CD4-positive, alpha-beta T cell (primary cell): ENCODE data around the gene CLDN11. TPM values are rescaled to one million over a fixed set of nuclear protein-coding genes. Genes with fewer than 3 reads are reported as not detected.

Experiments used
- ATAC-seq: fragments of 200-7000 bp; cut with Tn5 transposase; one replicate; pipeline ENCODE4 v1.10.0; 2022; ENCODE audit warnings: mild to moderate bottlenecking; ENCODE audit not compliant: poor library complexity
- CTCF ChIA-PET: fragments of 350-600 bp; sonication (Branson Sonifier 250); formaldehyde crosslinking; loops from one replicate; lab custom pipeline; 2021; ENCODE audit warnings: antibody characterized with exemption, inconsistent platforms; lab: Charles Lee
- POLR2A ChIA-PET: fragments of 350-600 bp; sonication (Branson Sonifier 250); formaldehyde crosslinking; loops from one replicate; lab custom pipeline; 2021; ENCODE audit warnings: antibody characterized with exemption, inconsistent platforms; lab: Charles Lee
- DNase-seq, 14 experiments: peaks; one replicate each; pipeline ENCODE4 v3.0.0-alpha.2; 2013 to 2020; ENCODE audit warnings: mixed read lengths in 2 of 14
- H3K27ac ChIP-seq, 2 donors: one replicate each; pipeline versions ENCODE4 v1.5.1 to v1.7.0; 2013; ENCODE audit warnings: low read length in 2 of 2, low read depth in 1 of 2, mild to moderate bottlenecking in 1 of 2
- H3K27me3 ChIP-seq, 2 experiments: 1 replicate in 1 of 2; 2 replicates in 1 of 2; pipeline versions ENCODE4 v1.6.1 to v1.7.0; 2013; ENCODE audit warnings: low read length in 2 of 2, control low read depth in 1 of 2, mild to moderate bottlenecking in 1 of 2, moderate library complexity in 1 of 2; ENCODE audit not compliant: insufficient read depth in 2 of 2, control insufficient read depth in 1 of 2
- H3K36me3 ChIP-seq: one replicate; pipeline ENCODE4 v1.6.1; 2013; ENCODE audit warnings: low read length, control low read depth; ENCODE audit not compliant: insufficient read depth
- H3K4me1 ChIP-seq: one replicate; pipeline ENCODE4 v1.6.1; 2013; ENCODE audit warnings: low read length, control low read depth; ENCODE audit not compliant: insufficient read depth
- H3K4me3 ChIP-seq: one replicate; pipeline ENCODE4 v1.5.1; 2013; ENCODE audit warnings: mild to moderate bottlenecking, low read length, moderate library complexity
- H3K9me3 ChIP-seq, 2 experiments: 1 replicate in 1 of 2; 2 replicates in 1 of 2; pipeline versions ENCODE4 v1.6.1 to v1.7.0; 2013; ENCODE audit warnings: low read length in 2 of 2, mild to moderate bottlenecking in 2 of 2, control low read depth in 1 of 2, moderate library complexity in 1 of 2; ENCODE audit not compliant: control insufficient read depth in 1 of 2, insufficient read depth in 1 of 2
- H3K27ac Mint-ChIP-seq: one replicate; pipeline ENCODE4 v1.8.0; 2020; ENCODE audit warnings: mixed read lengths
- H3K27me3 Mint-ChIP-seq: one replicate; pipeline ENCODE4 v1.8.0; 2021; ENCODE audit warnings: mixed read lengths
- H3K36me3 Mint-ChIP-seq: one replicate; pipeline ENCODE4 v1.8.0; 2021; ENCODE audit warnings: low read depth, mixed read lengths
- H3K4me1 Mint-ChIP-seq: one replicate; pipeline ENCODE4 v1.8.0; 2021; ENCODE audit warnings: low read depth, mixed read lengths
- H3K4me3 Mint-ChIP-seq: one replicate; pipeline ENCODE4 v1.8.0; 2020; ENCODE audit warnings: mild to moderate bottlenecking, mixed read lengths
- H3K9me3 Mint-ChIP-seq: one replicate; pipeline ENCODE4 v1.8.0; 2020; ENCODE audit warnings: mixed read lengths
- CTCF ChIP-seq: fragments of 200-600 bp; IDR thresholded peaks from one replicate; pipeline ENCODE4 v1.8.0; 2022; ENCODE audit warnings: antibody characterized with exemption, mild to moderate bottlenecking
- intact Hi-C, 2 experiments: fragments of 100-400 bp; cut with DNase I in 1 of 2; cut with micrococcal nuclease in 1 of 2; formaldehyde crosslinking; loops; one replicate each; pipeline versions ENCODE4 v1.15.1 to v1.9.0; 2023 to 2025; cut with DNase I, micrococcal nuclease
- total RNA-seq, 174 experiments: library from RNA in 2 of 174; stranded (reverse) in 2 of 174; gene quantifications; one replicate each; pipeline ENCODE4 v1.2.3 and lab custom pipeline; 2021 to 2026

CLDN11 gene
- total RNA-seq, 2 experiments from 2014 or later: not detected

- no peak for TF ChIP-seq CTCF
- intact Hi-C loops: no loop called here
Measured at GRCh38 chr3:170424879-170425278, 6.2 kb downstream of the CLDN11 start.

GRCh38 chr3:170425491-170426239 is 7.0 kb downstream of the CLDN11 start:
- H3K36me3 ChIP-seq: no peaks in the 10 kb centered on the region
- peaks cover 0 to 1% of the 10 kb centered on the region in 2 experiments for H3K27me3 ChIP-seq
- POLR2A ChIA-PET: no interaction called here
- Mint-ChIP-seq H3K4me3 (no peak overlapping the region), H3K36me3 (no peaks in the 10 kb centered on the region), H3K9me3 (no peaks in the 10 kb centered on the region), H3K4me1 (peaks cover 20% of the 10 kb centered on the region), H3K27ac (no peak overlapping the region), H3K27me3 (peaks cover 18% of the 10 kb centered on the region)
- H3K9me3 ChIP-seq: no peaks in the 10 kb centered on the region
- intact Hi-C loops: no loop called here
- no peaks in the 10 kb centered on the region for H3K4me1 ChIP-seq
- H3K27ac ChIP-seq: no peak overlapping the region
- ATAC-seq (no peak), DNase-seq (no peak)
- no peak overlapping the region for H3K4me3 ChIP-seq
- CTCF ChIA-PET: no interaction called here
- TF ChIP-seq CTCF: no peak

More at GRCh38 chr3:170424879-170425278, 6.2 kb downstream of the CLDN11 start:
- peaks cover 7% of the 10 kb centered on the region for H3K4me1 ChIP-seq
- no peaks in the 10 kb centered on the region for H3K9me3 ChIP-seq
- no peak overlapping the region for H3K4me3 ChIP-seq
- Mint-ChIP-seq H3K27ac (no peak overlapping the region), H3K36me3 (no peaks in the 10 kb centered on the region), H3K27me3 (peaks cover 24% of the 10 kb centered on the region), H3K9me3 (no peaks in the 10 kb centered on the region), H3K4me1 (peaks cover 26% of the 10 kb centered on the region), H3K4me3 (no peak overlapping the region)
- no peak overlapping the region for H3K27ac ChIP-seq
- ChIA-PET POLR2A (no interaction called here), CTCF (no interaction called here)
- no peak for DNase-seq
- no peak for ATAC-seq
- H3K36me3 ChIP-seq: no peaks in the 10 kb centered on the region
- H3K27me3 ChIP-seq: peaks cover 7 to 9% of the 10 kb centered on the region in 2 experiments

GRCh38 chr3:170426240-170426797 is 7.7 kb downstream of the CLDN11 start:
- Histone ChIP-seq H3K9me3 (no peaks in the 10 kb centered on the region), H3K4me3 (no peak overlapping the region), H3K27ac (no peak overlapping the region), H3K27me3 (no peaks in the 10 kb centered on the region), H3K36me3 (no peaks in the 10 kb centered on the region), H3K4me1 (no peaks in the 10 kb centered on the region)
- no peak for TF ChIP-seq CTCF
- no peaks in the 10 kb centered on the region for H3K36me3 Mint-ChIP-seq
- H3K27ac Mint-ChIP-seq: no peak overlapping the region
- ATAC-seq: no peak
- peaks cover 19% of the 10 kb centered on the region for H3K4me1 Mint-ChIP-seq
- no peak for DNase-seq
- no peak overlapping the region for H3K4me3 Mint-ChIP-seq
- POLR2A ChIA-PET: no interaction called here
- H3K27me3 Mint-ChIP-seq: peaks cover 11% of the 10 kb centered on the region
- intact Hi-C loops: no loop called here
- CTCF ChIA-PET: no interaction called here
- H3K9me3 Mint-ChIP-seq: no peaks in the 10 kb centered on the region
